Urinary bladder (tissue), 4 donors: ENCODE results near the gene ARSG. TPM values are rescaled to one million over a fixed set of nuclear protein-coding genes. Genes with fewer than 3 reads are reported as not detected.

Source experiments
- DNase-seq: peaks from one replicate; pipeline ENCODE4 v3.0.0-alpha.2; 2015; ENCODE audit errors: extremely low spot score
- H3K27ac ChIP-seq: one replicate; pipeline ENCODE4 v1.5.1; 2013; ENCODE audit warnings: low read depth, mild to moderate bottlenecking, moderate library complexity
- H3K36me3 ChIP-seq: one replicate; pipeline ENCODE4 v1.6.1; 2013; ENCODE audit warnings: mild to moderate bottlenecking, moderate library complexity; ENCODE audit not compliant: insufficient read depth
- H3K4me1 ChIP-seq: one replicate; pipeline ENCODE4 v1.6.1; 2013; ENCODE audit warnings: mild to moderate bottlenecking, moderate library complexity; ENCODE audit not compliant: insufficient read depth
- H3K4me3 ChIP-seq: one replicate; pipeline ENCODE4 v1.5.1; 2013; ENCODE audit warnings: low read depth, low read length
- WGBS: extraction: QIAGEN DNeasy Blood & Tissue Kit; methylation state at CpG from one replicate; pipeline ENCODE4 v1.1.7; 2013; 5-methylcytosine and 5-hydroxymethylcytosine counted together
- polyA plus RNA-seq: library from polyadenylated mRNA; stranded (reverse); fragments of 200-250 nt; gene quantifications from one replicate; pipeline ENCODE4 v1.2.3, GENCODE V29; 2013
- total RNA-seq: library from RNA; depleted of rRNA; stranded (reverse); fragments of >200 nt; gene quantifications from one replicate; pipeline ENCODE4 v1.2.3, GENCODE V29; 2014
- donor health status: healthy with polysubstance abuse.
- donor health status: healthy.

The ARSG gene
- total and polyA plus RNA-seq, 2 donors: 2.9 to 3.3 TPM

DNA sequence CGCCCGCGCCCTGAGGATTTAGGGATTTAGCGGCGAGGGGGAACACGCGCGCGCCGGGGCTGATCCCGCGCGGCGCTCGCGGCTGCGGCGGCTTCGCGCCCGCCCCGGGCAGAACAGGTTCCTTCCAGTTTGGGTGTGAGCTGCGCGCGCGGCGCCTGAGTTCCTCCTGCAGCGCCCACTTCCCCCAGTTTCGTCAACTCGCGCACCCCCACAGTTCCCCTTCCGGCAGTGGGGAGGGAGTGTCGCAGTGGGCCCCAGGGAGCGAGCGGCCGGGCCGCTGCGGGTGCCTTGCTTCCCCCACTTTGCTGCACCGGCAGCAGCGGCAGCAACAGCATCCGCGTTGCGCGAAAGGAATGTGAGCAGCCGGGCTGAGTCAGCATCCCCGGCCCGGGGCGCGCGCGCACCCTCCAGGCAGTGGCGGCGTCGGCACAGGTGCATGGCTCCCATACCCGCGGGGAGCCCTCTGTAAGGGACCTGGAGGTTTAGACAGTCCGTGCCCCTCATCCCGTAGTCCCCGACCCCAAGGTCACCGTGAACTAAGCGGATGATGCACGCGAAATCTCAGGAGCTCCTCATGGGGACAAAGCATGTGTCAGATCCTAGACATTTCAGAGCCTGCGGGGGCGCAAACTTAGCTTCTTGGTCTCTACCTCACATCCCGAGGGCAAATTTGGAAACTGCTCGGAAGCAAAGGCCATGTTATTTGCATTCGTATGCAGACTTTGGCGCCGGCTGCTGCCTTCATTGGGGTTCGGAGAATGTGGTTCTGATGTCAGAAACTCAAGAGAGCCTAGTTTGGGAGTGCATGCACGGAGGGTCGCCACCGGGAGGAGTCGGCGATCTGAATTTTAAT lies 767 bp downstream of the ARSG start:
- H3K4me3 ChIP-seq: peak overlapping the region; percentile 49
- under 1% methylated on average over 76 of the region's 76 CpGs for WGBS
- DNase-seq: no peak
- peak overlapping the region; percentile 25 for H3K27ac ChIP-seq
- H3K36me3 ChIP-seq: no peaks in the 10 kb centered on the region
- H3K4me1 ChIP-seq: peaks cover 3% of the 10 kb centered on the region

DNA sequence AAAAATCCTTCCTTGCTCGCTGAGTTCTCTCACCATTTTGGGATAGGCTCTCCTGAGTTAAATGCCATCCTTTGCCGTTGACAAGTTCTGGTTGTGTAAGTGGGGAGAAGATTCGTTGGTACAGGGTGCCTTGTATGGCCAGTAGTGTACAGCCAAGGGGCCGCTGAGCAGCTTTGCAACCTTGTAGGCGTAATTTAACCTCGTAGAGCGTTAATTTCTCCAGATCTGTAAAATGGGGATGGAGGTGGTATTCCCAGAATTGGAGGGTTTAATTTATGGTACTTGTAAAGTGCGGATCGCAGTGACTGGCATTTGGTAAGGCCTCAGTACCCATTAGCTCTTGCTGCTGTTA lies 1.4 kb downstream of the ARSG start:
- WGBS: 32% methylated on average over 9 of the region's 9 CpGs
- Histone ChIP-seq H3K4me1 (peaks cover 3% of the 10 kb centered on the region), H3K27ac (no peak overlapping the region), H3K4me3 (no peak overlapping the region), H3K36me3 (no peaks in the 10 kb centered on the region)
- DNase-seq: no peak

DNA sequence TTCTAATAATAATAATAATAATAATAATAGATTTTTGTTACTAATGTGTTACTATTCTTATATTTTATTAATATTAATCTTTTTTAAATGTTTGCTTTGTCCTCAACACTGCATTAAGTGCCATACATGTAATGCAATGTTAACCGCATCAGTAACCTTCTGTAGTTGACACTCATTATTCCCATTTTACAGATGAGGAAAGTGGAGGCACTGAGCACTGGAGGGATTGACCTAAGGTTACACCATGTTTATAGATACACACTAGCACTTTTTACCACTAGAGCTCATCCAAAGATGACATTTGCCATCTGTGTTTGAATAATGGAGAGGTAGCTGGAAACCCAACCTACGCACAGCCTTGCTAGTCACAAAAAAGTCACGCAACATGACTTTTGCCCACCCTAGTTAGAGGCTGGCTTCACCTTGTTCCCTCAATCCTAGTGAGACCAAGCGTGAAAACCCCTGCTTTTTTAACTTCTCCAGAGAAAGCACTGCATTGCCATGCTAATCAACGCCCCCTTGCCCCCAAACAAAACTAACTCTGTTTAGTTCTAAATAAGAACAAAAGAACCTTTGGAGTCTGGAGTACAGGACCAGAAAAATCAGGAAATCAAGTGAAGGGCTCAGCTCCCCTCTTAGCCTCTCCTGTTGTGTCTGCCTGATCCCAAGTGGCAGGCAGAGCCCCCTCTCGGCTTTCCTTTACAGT lies 2.3 kb downstream of the ARSG start:
- Histone ChIP-seq H3K4me3 (no peak overlapping the region), H3K4me1 (peaks cover 3% of the 10 kb centered on the region), H3K36me3 (no peaks in the 10 kb centered on the region), H3K27ac (no peak overlapping the region)
- 90% methylated on average over 6 of the region's 6 CpGs for WGBS
- no peak for DNase-seq

DNA sequence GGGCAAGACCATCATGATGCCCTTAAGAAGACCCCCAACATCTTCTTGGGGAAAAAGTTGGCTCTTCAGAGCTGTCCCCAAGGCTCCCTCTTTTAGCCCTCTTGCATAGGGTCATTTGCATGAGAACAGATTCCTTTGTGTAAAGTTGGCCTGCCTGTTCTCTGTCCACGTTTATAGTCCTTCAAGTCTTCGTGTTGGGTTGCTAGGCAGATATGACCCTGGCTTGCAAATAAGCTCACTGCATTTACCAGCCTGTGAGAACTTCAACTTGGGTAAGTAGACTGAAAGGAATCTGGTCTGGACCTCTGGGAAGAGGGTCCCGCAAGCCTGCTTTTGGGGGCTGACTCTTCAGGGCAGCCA lies 2.9 kb downstream of the ARSG start:
- peaks cover 3% of the 10 kb centered on the region for H3K4me1 ChIP-seq
- 56% methylated on average over 3 of the region's 3 CpGs for WGBS
- no peak overlapping the region for H3K27ac ChIP-seq
- no peak for DNase-seq
- H3K36me3 ChIP-seq: no peaks in the 10 kb centered on the region
- no peak overlapping the region for H3K4me3 ChIP-seq

DNA sequence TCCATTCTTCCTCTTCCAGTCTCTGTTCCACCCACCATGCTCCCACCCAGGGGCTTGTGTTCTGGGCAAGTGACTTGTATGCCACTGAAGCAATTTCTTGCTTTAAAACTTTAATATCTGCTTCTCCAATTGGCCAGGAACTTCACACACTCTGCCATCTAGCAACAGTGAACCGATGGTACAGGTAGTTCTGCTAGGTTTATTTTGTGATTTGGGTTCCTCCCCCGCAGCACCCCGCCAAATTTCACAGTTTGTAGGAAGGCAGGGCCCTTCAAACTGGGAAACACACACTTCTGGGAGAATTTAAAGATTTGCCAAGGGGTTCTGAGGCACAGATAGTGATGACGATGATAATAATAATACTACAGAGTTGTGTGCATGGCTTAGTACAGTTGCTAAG lies 3.3 kb downstream of the ARSG start:
- Histone ChIP-seq H3K36me3 (no peaks in the 10 kb centered on the region), H3K4me1 (peaks cover 3% of the 10 kb centered on the region), H3K4me3 (no peak overlapping the region), H3K27ac (no peak overlapping the region)
- WGBS: 87% methylated on average over 4 of the region's 4 CpGs
- no peak for DNase-seq

DNA sequence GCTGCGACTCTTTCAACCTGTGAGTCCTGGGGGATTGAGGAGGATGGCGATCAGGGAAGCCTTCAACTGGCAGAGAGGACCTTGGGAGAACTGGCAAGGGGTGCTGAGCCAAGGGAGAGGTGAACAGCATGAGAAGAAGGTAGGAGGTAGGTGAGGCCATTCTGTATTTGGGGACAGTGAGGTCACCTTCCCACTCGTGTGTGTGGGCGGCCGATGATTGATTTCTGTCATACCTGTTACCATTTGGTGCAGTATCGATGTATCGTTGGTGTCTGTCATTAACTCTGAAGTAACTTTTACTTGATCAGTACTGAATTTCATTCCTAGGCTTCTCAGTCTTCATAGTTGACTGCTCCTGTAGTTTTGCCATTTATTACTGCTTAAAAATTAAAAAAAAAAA lies 3.8 kb downstream of the ARSG start:
- peaks cover 3% of the 10 kb centered on the region for H3K4me1 ChIP-seq
- no peak overlapping the region for H3K27ac ChIP-seq
- no peak for DNase-seq
- WGBS: 88% methylated on average over 7 of the region's 7 CpGs
- no peaks in the 10 kb centered on the region for H3K36me3 ChIP-seq
- no peak overlapping the region for H3K4me3 ChIP-seq

DNA sequence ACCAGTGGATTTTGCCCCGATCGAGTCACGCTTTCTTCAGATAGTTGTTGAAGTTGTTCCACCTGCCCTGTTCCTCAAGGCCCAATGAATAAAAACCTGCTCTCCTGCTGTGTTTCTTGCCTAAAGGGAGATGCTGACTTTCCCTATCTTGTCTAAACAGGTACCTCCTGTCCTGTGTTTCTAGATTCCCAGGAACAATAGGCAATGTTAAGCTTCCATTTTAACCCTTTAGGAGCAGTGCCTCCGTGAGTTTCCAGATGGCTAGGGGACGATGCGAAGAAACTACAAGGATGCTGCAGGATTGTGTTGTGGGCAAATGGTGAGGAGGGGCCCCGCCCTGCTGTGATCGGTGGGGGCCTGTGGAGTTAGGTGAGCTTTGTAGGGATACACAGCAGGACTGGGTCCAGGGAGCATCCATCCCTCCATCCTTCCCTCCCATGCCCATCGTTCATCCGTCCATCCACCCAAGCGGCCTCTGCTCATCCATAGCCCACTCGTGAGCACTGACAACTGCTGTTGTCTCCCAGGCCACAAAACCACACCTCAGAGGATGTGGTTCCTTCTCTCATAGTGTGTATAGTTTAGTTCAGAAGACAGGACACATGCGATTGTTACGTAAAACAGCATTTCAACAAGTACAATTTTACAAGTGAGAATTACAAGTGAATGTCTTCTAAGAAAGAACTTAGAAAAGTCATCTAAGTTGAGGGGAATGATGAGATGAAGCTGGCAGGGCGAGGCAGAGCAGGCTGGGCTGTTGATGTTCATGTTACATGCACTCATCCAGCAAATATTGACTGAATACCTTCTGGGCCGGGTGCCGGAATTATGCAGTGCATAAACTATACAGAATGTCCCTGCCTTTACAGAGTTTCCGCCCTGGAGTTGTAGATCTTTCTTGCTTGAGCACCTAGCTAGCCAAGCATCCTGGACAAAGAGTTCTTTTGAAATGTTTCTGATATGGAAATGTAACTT lies 5.2 kb downstream of the ARSG start:
- no peaks in the 10 kb centered on the region for H3K36me3 ChIP-seq
- no peak for DNase-seq
- 81% methylated on average over 18 of the region's 18 CpGs for WGBS
- no peak overlapping the region for H3K27ac ChIP-seq
- H3K4me3 ChIP-seq: no peak overlapping the region
- peaks cover under 1% of the 10 kb centered on the region for H3K4me1 ChIP-seq

DNA sequence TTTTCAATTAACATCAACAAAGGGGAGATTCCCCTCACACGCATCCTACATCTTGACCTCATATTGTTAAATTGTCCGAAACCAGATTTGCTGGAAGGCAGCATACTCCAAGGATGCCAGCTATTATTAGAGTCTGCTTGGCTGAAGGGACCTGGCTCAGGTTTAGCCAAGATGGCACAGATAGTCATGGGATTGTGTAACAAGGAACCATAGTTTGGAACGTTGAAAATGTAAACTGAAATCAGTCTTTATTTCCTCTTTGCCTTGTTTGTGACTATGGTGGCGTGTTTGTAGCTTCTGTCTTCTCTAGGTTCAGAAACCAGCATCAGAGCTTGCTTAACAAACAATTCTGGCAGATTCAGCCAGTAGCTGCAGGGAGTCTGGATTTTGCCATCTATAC lies 5.9 kb downstream of the ARSG start:
- no peak overlapping the region for H3K27ac ChIP-seq
- WGBS: 77% methylated on average over 4 of the region's 4 CpGs
- no peak overlapping the region for H3K4me3 ChIP-seq
- H3K4me1 ChIP-seq: no peaks in the 10 kb centered on the region
- DNase-seq: no peak
- H3K36me3 ChIP-seq: no peaks in the 10 kb centered on the region

DNA sequence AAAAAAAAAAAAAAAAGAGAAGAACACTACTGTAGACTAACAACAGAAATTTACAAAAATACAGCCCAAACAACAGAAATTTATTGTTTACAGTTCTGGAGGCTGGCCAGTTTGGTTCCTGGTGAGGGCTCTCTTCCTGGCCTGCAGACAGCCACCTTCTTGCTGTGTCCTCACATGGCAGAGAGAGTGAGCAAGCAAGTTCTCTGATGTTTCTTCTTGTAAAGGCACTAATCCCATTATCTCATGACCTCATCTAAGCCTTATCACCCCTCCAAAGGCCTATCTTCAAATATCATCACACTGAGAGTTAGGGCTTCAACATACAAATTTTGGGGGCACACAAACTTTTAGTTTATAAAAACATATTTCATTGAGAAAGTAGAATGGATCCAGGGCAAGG lies 7.3 kb downstream of the ARSG start:
- no peaks in the 10 kb centered on the region for H3K4me1 ChIP-seq
- H3K4me3 ChIP-seq: no peak overlapping the region
- H3K36me3 ChIP-seq: no peaks in the 10 kb centered on the region
- no peak overlapping the region for H3K27ac ChIP-seq
- DNase-seq: no peak

DNA sequence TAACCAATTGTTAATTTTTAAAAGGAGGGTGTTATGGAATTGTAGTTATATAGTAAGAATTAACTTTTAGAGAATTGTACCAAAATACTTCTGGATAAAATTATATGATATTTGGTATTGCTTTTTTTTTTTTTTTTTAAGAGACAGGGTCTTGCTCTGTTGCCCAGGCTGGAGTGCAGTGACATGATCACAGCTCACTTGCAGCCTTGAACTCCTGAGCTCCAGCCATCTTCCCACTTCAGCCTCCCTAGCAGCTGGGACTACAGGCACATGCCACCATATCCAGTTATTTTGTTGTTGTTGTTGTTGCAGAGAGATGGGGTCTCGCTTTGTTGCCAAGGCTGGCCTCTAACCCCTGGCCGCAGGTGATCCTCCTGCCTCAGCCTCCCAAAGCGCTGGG lies 8.5 kb downstream of the ARSG start:
- H3K36me3 ChIP-seq: no peaks in the 10 kb centered on the region
- no peaks in the 10 kb centered on the region for H3K4me1 ChIP-seq
- DNase-seq: no peak
- H3K27ac ChIP-seq: no peak overlapping the region
- 98% methylated on average over 3 of the region's 3 CpGs for WGBS
- no peak overlapping the region for H3K4me3 ChIP-seq

DNA sequence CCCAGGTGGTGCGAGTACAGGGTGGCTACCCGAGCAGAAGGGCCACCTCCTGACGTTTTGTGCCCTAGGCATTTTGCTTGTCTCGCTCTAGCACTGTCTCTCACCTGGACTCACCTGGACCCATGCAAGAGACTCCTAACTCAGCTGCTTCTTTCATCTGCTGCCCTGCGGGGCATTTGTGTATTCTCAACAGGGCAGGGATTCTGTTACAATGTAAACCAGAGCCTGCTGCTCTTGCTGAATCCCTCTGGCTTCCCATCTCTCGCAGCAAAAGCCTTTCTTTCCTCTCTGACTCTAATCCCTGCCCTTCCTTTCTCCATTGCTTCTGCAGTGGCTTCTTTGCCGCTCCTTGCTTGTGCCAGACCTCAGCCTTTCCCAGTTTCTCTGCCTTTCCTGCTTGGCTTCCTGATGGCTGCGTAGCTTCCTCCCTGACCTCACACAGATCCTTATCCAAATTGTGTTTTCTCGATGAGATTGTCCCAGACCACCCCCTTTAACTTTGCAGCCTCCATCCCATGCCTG lies 10.2 kb downstream of the ARSG start:
- Histone ChIP-seq H3K27ac (no peak overlapping the region), H3K4me1 (no peaks in the 10 kb centered on the region), H3K4me3 (no peak overlapping the region), H3K36me3 (no peaks in the 10 kb centered on the region)
- no peak for DNase-seq
- WGBS: 59% methylated on average over 9 of the region's 9 CpGs

DNA sequence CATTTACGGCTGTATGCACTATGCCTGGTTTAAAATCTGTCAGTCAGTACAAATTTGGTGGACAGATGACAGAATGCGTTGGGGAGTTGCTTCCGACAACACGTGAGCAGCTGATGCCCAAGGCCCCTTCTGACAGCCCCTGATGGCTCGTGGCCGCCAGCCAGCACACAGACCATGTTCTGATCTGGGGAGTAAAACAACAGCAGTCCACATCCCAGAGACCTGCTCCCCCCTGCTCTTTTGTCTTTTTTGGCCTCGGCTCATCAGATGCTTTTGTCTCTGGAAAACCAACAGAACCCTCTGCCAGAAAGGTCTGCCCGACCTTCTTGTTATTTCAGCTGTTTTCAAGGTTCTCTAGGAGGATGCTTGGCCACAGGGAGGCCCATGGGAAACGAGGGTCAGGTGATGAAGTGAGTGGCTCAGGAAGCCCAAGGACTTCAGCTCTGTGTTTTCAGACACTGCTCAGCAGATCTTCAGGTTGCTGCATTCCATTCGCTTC lies 10.8 kb downstream of the ARSG start:
- Histone ChIP-seq H3K36me3 (no peaks in the 10 kb centered on the region), H3K4me3 (no peak overlapping the region), H3K4me1 (no peaks in the 10 kb centered on the region), H3K27ac (no peak overlapping the region)
- 77% methylated on average over 10 of the region's 10 CpGs for WGBS
- no peak for DNase-seq

DNA sequence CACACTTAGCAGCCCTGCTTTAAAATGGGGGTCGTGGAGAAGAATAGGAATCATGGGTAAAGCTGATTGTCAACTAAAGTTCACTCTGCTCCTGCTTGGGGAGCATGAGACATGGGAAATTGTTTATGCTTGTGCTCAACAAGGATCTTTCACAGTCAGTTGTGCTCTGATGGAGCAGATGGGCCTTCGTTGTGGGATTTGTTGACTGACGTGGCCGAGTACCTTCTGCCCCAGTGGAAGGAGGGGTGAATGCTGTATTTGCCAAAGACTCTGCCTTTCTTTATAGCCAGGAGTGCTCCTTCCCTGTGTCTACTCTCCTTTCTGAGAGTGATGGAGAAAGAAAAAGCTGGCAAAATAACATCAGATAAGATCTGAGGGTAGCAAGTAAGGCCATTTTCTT lies 11.4 kb downstream of the ARSG start:
- 66% methylated on average over 4 of the region's 4 CpGs for WGBS
- Histone ChIP-seq H3K4me1 (no peaks in the 10 kb centered on the region), H3K4me3 (no peak overlapping the region), H3K27ac (no peak overlapping the region), H3K36me3 (no peaks in the 10 kb centered on the region)
- DNase-seq: no peak
